Measurements from ENCODE around the gene CFAP410. TPM values are rescaled to one million over a fixed set of nuclear protein-coding genes. Genes with fewer than 3 reads are reported as not detected.
"Not testable (repeated sequence)": the region's sequence is repeated elsewhere in the genome, so short reads cannot be mapped to it uniquely, and the experiment has no call there.

CFAP410 gene
- total RNA-seq, 2 donors from 2014 or later = 19.8 to 21.4 TPM

DNA sequence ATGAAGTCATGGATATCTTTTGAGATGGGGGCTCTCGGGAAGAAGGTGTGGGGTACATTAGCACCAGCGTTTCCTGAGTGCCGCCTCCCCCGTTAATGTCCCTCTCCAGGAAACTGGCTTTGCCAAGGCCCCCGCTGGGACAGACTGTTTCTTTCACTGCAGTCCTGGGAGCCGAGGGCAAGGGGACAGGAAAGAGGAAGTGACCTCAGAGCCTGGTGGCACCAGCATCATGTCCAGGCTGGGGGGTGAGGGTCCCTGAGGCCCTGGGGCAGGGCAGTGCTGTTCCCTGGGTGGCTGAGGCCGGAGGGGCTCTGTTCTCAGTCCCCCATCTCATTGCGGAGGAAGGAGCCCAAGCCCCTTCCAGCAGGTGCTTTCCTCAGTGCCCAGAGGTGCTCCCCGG lies 33.5 kb downstream of the CFAP410 start:
- Histone ChIP-seq H3K36me3 (no peaks in the 10 kb centered on the region), H3K4me1 (peaks cover 31% of the 10 kb centered on the region), H3K27me3 (no peaks in the 10 kb centered on the region), H3K4me3 (no peak overlapping the region), H3K9ac (ENCODE audit: low read depth in 2 of 2, low read length in 2 of 2) (no peak overlapping the region), H3K9me3 (no peaks in the 10 kb centered on the region), H3K27ac (no peak overlapping the region)
- intact Hi-C loops (cut with DNase I) = no loop called here
- no peak for DNase-seq
- TF ChIP-seq, protein P1, sequence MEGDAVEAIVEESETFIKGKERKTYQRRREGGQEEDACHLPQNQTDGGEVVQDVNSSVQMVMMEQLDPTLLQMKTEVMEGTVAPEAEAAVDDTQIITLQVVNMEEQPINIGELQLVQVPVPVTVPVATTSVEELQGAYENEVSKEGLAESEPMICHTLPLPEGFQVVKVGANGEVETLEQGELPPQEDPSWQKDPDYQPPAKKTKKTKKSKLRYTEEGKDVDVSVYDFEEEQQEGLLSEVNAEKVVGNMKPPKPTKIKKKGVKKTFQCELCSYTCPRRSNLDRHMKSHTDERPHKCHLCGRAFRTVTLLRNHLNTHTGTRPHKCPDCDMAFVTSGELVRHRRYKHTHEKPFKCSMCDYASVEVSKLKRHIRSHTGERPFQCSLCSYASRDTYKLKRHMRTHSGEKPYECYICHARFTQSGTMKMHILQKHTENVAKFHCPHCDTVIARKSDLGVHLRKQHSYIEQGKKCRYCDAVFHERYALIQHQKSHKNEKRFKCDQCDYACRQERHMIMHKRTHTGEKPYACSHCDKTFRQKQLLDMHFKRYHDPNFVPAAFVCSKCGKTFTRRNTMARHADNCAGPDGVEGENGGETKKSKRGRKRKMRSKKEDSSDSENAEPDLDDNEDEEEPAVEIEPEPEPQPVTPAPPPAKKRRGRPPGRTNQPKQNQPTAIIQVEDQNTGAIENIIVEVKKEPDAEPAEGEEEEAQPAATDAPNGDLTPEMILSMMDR (IDR thresholded peaks at IDR 0.05) = no peak

DNA sequence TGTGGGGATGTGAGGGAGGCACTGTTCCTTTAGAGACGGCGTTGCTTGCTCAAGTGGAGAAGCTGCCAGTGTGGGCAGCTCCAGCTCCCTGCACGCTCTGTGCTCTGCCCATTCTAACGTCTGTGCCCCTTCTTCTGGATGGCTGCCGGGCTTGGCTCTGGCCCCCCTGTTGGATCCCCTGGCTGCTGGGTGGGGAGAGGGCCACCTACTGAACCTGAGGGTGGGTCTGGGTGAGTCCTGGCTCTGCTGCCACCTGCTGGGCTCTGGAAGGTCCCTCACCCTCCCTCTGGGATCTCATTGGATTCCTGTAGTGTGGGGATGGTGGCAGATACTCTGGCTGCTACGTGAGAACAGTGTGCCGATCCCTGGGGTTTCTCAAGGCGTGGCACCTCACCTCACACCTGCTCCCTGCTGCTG lies 34.3 kb downstream of the CFAP410 start:
- intact Hi-C loops (cut with DNase I) = no loop called here
- peak; percentile 50 for DNase-seq
- peaks cover 31% of the 10 kb centered on the region for H3K4me1 ChIP-seq
- no peak overlapping the region for H3K4me3 ChIP-seq
- peak overlapping the region in 1 of 2 donors; percentile 55 for H3K9ac ChIP-seq (ENCODE audit: low read depth in 2 of 2, low read length in 2 of 2)
- TF ChIP-seq, protein P1 (IDR thresholded peaks at IDR 0.05) = peak; percentile 56
- H3K27ac ChIP-seq = no peak overlapping the region
- no peaks in the 10 kb centered on the region for H3K27me3 ChIP-seq
- H3K36me3 ChIP-seq = no peaks in the 10 kb centered on the region
- no peaks in the 10 kb centered on the region for H3K9me3 ChIP-seq

DNA sequence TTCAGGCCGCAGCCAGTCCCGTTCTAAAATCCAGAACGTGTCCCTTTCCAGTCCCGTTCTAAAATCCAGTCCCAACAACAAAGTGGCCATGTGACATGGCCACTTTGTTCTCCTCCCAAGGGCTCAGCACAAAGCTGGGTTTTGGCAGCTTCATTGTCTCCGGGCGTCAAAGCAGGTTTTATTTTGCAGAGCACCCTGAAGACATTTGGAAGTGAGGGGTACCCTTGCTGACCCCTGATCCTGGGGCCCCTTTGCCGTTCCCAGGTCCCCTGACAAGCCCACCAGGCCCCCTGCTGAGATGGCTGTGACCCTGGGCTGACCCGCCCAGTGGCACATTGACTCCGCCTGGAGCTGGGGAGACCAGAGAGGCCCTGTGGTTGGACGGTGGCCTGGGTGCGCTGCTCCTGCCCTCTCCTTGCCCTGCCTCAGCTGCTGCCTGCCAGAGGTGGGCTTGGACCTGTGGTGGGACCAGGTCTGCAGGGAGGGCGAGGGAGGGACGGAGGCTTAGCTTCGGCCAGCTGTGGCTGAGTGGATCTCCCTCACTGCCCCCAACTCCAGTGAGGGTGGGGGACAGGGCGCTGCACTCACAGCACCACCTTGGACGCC lies 35.1 kb downstream of the CFAP410 start:
- peak overlapping the region; percentile 86 for H3K27ac ChIP-seq
- H3K36me3 ChIP-seq = no peaks in the 10 kb centered on the region
- intact Hi-C loops (cut with DNase I) = no loop called here
- no peaks in the 10 kb centered on the region for H3K27me3 ChIP-seq
- peak overlapping the region; percentile 56 to 62 for H3K9ac ChIP-seq (ENCODE audit: low read depth in 2 of 2, low read length in 2 of 2)
- no peak overlapping the region for H3K4me3 ChIP-seq
- peaks cover 31% of the 10 kb centered on the region for H3K4me1 ChIP-seq
- DNase-seq = no peak
- TF ChIP-seq, protein P1 (IDR thresholded peaks at IDR 0.05) = no peak
- no peaks in the 10 kb centered on the region for H3K9me3 ChIP-seq

DNA sequence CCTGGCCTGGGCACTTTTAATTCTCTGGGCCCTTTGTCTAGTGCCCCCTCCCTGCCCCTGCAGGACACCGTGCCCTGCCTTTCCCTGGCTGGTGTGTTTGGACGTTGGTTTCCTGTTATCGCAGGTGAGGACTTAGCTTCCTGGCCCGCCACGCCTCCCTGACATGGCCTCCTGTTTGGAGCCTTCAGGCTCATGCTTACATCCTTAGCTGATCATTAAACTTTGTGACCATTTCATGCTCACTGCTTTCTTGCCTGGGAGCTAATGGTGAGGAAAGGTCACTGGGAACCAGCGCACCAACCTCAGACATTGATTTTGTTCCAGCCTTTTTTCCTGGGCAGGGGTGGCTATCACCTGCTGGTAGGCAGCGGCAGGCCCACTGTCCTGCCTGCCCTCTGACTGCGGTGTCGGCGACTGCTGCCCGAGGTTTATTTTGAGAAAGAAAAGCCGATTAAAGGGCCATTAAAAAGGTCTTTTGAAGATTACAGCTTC lies 35.7 kb downstream of the CFAP410 start:
- H3K4me1 ChIP-seq = peaks cover 31% of the 10 kb centered on the region
- DNase-seq = peak; percentile 84
- no peaks in the 10 kb centered on the region for H3K36me3 ChIP-seq
- H3K27me3 ChIP-seq = no peaks in the 10 kb centered on the region
- TF ChIP-seq, protein P1 (IDR thresholded peaks at IDR 0.05) = no peak
- no peaks in the 10 kb centered on the region for H3K9me3 ChIP-seq
- H3K9ac ChIP-seq (ENCODE audit: low read depth in 2 of 2, low read length in 2 of 2) = peak overlapping the region; percentile 56 to 62
- H3K4me3 ChIP-seq = no peak overlapping the region
- intact Hi-C loops (cut with DNase I) = no loop called here
- H3K27ac ChIP-seq = peak overlapping the region; percentile 86

DNA sequence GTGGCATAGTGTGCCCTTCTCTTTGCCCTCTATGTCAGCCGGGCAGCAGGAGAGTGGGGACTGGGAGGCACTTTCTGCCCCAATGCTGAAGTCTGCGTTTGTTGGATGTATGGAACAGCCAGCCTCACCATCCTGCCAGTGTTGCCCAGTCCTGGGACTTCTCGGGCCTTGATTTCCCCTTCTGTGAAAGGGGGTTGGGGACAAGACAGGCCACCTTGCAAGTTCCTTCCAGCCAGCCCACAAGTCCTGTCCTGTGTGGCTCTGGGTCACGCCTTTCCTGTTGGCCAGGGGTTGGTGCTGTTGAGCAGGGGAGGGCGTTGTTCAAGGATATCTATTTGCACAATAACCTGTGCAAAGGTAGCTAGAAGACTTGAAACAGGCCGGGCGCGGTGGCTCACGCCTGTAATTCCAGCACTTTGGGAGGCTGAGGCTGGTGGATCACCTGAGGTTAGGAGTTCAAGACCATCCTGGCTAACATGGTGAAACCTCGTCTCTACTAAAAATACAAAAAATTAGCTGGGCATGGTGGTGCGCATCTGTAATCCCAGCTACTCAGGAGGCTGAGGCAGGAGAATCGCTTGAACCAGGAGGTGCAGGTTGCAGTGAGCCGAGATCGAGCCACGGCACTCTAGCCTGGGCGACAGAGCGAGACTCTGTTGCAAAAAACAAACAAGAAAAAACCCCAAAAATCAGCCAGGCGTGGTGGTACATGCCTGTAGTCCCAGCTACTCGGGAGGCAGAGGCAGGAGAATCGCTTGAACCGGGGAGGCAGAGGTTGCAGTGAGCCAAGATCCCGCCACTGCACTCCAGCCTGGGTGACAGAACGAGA lies 36.4 kb downstream of the CFAP410 start:
- H3K27me3 ChIP-seq; intact Hi-C loops (cut with DNase I); H3K9me3 ChIP-seq; H3K4me3 ChIP-seq; H3K36me3 ChIP-seq: not testable (repeated sequence)
- H3K9ac ChIP-seq (ENCODE audit: low read depth in 2 of 2, low read length in 2 of 2) = peak overlapping the region; percentile 38 to 95
- peak; percentile 90 for DNase-seq
- peak overlapping the region; percentile 86 for H3K27ac ChIP-seq
- H3K4me1 ChIP-seq = peaks cover 31% of the 10 kb centered on the region

All from colonic mucosa (tissue), 4 donors.